T-helper 2 cell (primary cell): ENCODE data around the gene MELTF.

Experiments
- DNase-seq, 5 experiments: peaks; one replicate each; pipeline versions ENCODE4 v3.0.0 to v3.0.0-alpha.2; 2012 to 2022

MELTF gene

GRCh38 chr3:196967412-196968232 lies 62.0 kb downstream of the MELTF start:
- DNase-seq, result no peak

DNA sequence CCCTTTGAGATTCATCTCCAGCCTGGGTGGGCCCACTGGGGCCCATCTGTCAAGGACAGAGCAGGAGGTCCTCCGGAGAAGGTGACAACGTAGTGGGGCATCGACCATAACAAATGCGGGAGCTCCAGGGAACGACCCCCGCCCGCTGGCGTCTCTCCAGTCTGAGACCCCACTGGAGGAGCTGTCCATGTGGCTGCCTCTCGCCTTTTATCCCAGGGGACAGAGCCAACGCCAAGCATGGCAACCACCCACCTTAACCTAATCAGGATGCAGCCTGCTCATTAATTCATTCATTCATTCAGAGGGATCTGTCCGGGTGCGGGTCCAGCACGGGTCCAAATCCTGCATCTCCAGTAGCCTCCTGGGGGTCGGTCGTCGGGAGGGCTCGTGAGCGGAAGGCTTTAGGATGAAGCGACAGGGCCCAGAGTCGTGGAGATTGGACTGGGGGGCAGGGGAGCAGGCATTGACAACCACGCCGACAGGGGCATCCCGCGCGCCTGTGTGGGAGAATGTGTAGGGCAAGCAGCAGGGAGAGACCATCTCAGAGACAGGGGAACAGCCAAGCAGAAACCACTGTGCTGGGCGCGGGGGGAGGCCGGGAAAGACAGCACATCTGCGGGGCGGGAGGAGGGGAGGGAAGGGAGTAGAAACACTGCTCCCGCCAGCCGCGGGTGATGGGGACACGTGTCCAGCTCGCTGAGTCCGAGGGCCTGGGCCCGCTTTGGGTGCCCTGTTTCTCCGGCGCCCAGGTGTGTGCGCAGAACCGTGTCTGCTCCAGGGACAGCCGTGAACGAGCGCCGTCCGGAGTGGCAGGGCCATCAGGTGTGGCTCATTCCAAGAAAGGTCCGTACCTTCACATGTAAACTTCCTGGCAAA lies 62.9 kb downstream of the MELTF start:
- DNase-seq, result no peak

GRCh38 chr3:196965804-196966173 lies 63.8 kb downstream of the MELTF start:
- no peak for DNase-seq

DNA sequence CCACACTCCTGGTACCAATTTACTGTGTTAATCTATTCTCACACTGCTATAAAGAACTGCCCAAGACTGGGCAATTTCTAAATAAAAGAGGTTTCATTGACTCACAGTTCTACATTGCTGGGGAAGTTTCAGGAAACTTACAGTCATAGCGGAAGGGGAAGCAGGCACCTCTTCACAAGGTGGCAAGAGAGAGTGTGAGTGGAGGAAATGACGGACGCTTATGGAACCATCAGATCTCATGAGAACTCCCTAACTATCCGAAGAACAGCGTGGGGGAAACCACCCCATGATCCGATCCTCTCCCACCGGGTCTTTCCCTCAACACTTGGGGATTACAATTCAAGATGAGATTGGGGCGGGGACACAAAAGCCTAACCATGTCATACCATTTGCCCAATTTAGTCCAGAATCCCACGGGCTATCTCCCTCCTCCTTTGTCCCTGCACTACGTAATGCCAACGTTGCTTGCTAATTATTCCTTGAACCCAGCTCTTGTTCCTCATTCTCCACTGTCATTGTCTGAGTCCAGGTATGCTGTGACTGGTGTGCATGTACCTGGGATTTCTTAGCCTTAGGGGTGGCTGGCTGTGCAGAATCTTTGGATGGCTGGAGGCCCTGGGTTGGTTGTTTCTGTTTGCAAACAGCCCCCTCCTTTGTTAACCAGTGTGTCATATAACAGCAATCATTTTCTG lies 64.4 kb downstream of the MELTF start:
- DNase-seq, result no peak

DNA sequence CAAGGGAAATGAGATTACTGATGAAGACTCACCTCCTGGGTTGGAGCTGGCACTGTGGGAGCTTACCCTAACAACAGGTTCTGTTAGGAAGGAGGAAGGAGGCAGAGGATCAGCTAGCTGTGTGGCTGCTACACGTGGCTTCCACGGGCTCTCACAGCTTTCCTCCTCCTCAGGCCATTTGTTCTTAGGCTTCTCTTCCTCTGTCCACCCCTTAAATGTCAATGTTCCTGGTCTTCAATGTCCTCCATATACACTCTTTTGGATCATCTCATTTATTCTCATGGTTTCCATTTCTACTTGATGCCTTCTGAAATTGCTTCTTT lies 66.0 kb downstream of the MELTF start:
- no peak for DNase-seq

DNA sequence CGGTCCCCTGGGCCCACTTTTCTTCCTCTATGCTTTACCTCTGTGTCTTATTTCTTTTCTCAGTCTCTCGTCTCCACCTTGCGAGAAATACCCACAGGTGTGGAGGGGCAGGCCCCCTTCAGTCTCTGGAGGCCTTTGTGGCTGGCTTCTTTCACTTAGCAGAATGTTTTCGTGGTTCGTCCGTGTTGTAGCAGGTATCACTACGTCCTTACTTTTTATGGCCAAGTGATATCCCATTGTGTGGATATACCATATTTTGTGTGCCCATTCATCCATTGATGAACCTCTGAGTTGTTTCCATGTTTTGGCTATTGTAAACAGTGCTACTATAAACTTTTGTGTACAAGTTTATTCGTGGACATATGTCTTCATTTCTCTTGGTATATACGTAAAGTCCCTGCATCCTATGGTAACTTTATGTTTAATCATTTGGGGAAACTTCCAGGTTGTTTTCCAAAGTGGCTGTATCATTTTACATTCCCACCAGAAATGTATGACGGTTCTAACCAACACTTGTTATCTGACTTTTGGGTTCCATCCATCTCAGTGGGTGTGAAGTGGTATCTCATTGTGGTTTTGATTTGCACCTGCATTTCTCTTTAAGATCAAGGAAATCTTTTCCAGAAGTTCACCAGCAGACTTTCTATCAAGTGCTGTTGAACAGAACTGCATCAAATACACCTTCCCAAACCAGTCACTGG lies 66.5 kb downstream of the MELTF start:
- DNase-seq, result no peak

DNA sequence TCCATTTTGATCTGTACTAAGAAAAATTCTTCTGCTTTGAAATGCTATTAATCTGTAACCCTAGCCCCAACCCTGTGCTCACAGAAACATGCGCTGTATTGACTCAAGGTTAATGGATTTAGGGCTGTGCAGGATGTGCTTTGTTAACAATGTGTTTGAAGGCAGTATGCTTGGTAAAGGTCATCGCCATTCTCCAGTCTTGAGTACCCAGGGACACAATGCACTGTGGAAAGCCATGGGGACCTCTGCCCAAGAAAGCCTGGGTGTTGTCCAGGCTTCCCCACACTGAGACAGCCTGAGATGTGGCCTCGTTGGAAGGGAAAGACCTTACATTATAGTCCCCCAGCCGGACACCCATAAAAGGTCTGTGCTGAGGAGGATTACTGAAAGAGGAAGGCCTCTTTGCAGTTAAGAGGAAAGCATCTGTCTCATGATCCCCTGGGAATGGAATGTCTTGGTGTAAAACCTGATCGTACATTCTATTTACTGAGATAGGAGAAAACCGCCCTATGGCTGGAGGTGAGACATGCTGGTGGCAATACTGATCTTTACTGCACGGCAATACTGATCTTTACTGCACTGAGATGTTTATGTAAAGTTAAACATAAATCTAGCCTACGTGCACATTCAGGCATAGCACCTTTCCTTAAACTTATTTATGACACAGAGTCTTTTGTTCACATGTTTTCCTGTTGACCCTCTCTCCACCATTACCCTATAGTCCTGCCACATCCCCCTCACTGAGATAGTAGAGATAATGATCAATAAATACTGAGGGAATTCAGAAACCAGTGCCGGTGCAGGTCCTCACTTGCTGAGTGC lies 67.3 kb downstream of the MELTF start:
- no peak for DNase-seq

DNA sequence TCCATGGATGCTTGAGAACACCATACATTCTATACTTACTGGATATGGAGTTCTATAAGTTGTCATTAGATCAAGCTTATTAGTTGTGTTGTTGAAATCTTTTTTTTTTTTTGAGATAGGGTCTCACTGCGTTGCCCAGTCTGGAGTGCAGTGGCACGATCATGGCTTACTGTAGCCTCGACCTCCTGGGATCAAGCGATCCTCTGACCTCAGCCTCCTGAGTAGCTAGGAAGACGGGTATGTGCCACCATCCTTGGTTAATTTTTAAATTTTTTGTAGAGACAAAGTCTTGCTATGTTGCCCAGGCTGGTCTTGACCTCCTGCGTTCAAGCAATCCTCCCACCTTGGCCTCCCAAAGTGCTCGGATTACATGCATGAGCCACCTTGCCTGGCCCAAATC lies 74.8 kb downstream of the MELTF start:
- DNase-seq, result no peak
